Measurements from ENCODE around the gene RERE.

Gene RERE

DNA sequence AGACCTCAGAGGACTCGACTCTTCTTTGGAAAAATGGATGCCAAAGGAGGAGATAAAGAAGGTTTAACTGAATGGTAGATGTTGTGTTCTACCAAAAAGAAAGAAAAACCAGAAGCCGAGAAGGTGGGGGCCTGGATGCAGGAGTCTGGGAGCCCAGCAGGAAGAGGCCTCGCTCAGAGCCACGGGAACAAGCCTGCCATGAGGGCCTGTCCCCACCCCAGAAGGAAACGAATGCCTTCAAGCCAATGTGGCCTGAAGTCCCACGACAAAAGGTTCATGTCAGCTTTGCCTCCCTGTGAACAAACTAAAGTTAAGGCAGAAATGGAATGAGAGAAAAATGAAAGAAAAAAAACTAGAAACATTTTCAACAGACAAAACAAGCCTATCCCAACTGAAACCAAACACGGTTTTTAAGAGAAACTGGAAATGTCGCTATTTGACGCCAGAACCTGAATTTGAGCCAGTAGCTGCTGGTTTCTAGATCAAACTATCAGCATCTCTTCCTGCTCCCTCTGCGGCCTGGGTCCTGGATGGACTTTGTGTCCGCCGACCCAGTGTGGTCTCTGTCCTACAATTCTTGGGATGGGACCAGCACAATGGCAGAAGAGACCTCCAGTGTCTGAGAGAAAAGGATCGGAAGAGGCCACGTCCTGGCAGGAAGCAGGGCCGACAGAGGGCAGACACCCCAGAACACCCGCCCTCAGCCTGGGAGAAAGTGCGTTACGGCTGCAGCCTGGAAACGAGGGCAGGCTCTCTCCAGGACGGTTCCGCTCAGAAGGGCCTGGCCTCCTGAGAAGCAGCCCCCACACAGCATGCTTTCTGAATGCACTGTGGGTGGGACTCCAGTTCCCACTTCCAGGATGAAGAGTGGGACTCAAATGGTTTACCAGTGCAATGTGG lies 464.3 kb downstream of the RERE start:
- H3K36me3 ChIP-seq (ENCODE audit: insufficient read depth, low read length) = peaks cover 37% of the 10 kb centered on the region
- no peak for DNase-seq (ENCODE audit: low read depth, low spot score)

DNA sequence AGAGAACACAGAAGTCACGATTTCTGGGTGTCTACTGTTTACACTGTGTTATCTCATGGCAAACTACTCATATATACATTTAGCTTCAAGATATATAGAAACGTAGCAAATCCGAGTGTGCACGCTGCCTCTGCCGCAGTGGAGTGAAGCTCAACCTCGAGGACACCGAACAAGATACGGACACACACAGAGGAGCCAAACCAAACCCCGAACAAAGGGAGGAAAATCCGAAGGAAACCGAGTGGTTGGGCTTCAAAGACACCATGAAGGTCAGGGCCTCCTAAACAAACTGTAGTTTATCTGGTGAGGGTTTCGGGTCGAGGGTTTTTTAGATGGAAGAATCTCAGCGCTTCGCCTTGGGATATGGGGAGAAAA lies 465.0 kb downstream of the RERE start:
- Histone ChIP-seq H3K4me3 (no peak overlapping the region), H3K36me3 (ENCODE audit: insufficient read depth, low read length) (peaks cover 30% of the 10 kb centered on the region), H3K9ac (ENCODE audit: insufficient read length) (no peak overlapping the region), H3K9me3 (ENCODE audit: low read depth, low read length) (no peaks in the 10 kb centered on the region), H3K27ac (peak overlapping the region; percentile 46)
- no peak for DNase-seq (ENCODE audit: low read depth, low spot score)
- TF ChIP-seq FOXP2 (optimal IDR thresholded peaks at IDR 0.05; ENCODE audit: control extremely low read depth, extremely low read length, insufficient read depth) (no peak), EZH2 (IDR thresholded peaks at IDR 0.05) (no peak), POLR2AphosphoS5 (IDR thresholded peaks at IDR 0.05; ENCODE audit: borderline replicate concordance, low read depth, low read length) (no peak)

More for the DNA sequence above, 464.3 kb downstream of the RERE start:
- Histone ChIP-seq H3K9me3 (ENCODE audit: low read depth, low read length) (no peaks in the 10 kb centered on the region), H3K9ac (ENCODE audit: insufficient read length) (no peak overlapping the region), H3K4me3 (no peak overlapping the region), H3K27ac (peak overlapping the region; percentile 46)
- no peak for TF ChIP-seq EZH2 (IDR thresholded peaks at IDR 0.05)
- TF ChIP-seq FOXP2 (optimal IDR thresholded peaks at IDR 0.05; ENCODE audit: control extremely low read depth, extremely low read length, insufficient read depth) = no peak
- no peak for TF ChIP-seq POLR2AphosphoS5 (IDR thresholded peaks at IDR 0.05; ENCODE audit: borderline replicate concordance, low read depth, low read length)

DNA sequence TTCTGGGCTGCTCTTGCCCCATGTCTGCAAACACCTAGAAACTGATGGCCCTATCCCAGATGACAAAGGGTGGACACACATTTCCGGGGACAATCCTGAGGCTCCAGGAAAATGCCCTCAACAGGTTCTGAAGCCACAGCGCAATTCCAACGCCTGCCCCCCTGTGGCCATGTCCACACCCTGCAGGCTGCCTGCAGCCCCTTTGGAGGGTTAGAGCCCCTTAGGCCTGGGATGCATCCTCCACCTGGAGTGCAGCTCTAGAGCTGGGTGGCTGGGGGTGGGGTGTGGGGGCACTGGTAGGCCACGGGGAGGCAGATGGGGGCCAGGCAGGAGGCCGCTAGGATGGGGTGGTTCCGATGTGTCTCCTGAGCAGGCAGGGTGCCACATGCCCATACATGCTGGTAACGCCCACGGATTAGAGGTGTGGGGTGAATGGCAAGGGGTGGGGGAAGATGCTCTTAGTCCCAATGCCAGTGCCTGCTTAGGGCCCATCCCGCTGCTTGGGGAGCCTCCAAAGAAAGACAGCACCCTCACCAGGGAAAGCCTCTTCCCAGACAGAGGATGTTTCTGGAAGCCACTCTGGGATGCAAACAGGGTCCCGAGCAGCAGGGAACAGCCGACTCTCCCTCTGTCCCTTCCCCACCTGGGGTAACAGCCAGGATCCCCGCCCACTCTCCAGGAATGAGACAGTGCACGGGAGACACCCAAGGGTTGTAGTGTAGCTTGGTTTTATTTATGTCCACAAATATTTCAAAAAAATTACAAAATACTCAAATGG lies 465.6 kb downstream of the RERE start:
- Histone ChIP-seq H3K4me3 (no peak overlapping the region), H3K27ac (no peak overlapping the region), H3K9me3 (ENCODE audit: low read depth, low read length) (no peaks in the 10 kb centered on the region), H3K36me3 (ENCODE audit: insufficient read depth, low read length) (peaks cover 25% of the 10 kb centered on the region), H3K9ac (ENCODE audit: insufficient read length) (no peak overlapping the region)
- no peak for DNase-seq (ENCODE audit: low read depth, low spot score)
- TF ChIP-seq EZH2 (IDR thresholded peaks at IDR 0.05) = no peak
- TF ChIP-seq POLR2AphosphoS5 (IDR thresholded peaks at IDR 0.05; ENCODE audit: borderline replicate concordance, low read depth, low read length) = no peak
- TF ChIP-seq FOXP2 (optimal IDR thresholded peaks at IDR 0.05; ENCODE audit: control extremely low read depth, extremely low read length, insufficient read depth) = no peak

DNA sequence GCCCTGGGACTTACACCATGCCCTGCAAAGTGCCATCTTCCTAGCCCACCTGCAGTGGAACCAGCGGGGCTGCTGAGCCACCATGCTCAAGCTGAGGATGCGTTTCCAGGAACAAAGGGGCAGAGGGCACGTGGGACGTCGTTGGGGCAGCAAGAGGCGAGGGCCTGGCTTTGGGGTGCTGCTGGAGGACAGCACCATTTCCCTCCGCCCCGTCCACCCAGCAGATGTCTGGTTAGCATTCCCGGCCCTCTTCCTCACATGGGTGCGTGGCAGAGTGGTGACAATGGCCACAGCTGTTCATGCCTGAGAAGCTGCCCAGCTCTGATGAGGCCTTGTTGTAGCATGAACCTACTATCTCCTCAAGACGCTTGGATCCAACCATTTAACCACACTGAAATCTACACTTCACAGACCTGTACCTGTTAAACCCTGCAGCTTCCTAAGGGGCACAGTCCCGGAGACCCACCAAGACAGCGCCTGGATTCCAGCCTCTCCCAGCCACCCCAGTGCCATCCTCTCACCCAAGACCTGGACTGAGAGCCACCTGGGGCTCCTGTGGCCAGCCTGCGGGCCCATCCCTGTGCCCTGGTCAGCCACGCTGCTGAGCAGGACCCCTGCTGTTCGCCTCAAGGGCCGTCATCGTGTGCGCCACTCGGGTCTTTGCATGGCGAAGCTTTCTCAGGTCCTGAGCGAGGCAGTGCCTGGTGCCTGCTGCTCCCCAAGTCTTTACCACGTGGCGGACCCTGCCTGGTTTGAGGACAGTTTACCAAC lies 466.3 kb downstream of the RERE start:
- no peak overlapping the region for H3K4me3 ChIP-seq
- DNase-seq (ENCODE audit: low read depth, low spot score) = no peak
- H3K9ac ChIP-seq (ENCODE audit: insufficient read length) = no peak overlapping the region
- H3K36me3 ChIP-seq (ENCODE audit: insufficient read depth, low read length) = peaks cover 18% of the 10 kb centered on the region
- TF ChIP-seq POLR2AphosphoS5 (IDR thresholded peaks at IDR 0.05; ENCODE audit: borderline replicate concordance, low read depth, low read length) (no peak; the same call in 1 of the 2 replicates), EZH2 (IDR thresholded peaks at IDR 0.05) (no peak), FOXP2 (optimal IDR thresholded peaks at IDR 0.05; ENCODE audit: control extremely low read depth, extremely low read length, insufficient read depth) (no peak)
- no peak overlapping the region for H3K27ac ChIP-seq
- no peaks in the 10 kb centered on the region for H3K9me3 ChIP-seq (ENCODE audit: low read depth, low read length)

DNA sequence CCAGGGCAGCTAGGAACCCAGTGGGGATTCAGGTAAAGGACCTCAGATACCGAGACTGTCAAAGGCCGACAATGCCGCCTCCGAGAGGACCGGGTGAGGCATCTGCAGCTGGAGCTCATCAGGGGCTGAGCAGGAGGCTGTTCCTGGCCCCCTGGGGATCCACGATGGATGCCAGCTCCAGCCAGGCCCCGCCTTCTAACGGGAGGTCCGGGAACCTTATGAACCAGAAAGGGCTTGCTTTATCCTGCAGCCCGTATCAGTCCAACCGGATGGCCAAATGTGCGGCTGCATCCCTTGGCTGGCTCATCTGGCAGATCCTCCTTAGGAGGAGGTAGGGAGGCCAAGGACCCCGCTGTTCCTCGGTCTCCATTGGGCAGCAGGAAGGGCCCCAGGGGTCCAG lies 467.5 kb downstream of the RERE start:
- no peak overlapping the region for H3K9ac ChIP-seq (ENCODE audit: insufficient read length)
- no peak; the same call in 1 of the 2 replicates for TF ChIP-seq POLR2AphosphoS5 (IDR thresholded peaks at IDR 0.05; ENCODE audit: borderline replicate concordance, low read depth, low read length)
- no peak for TF ChIP-seq FOXP2 (optimal IDR thresholded peaks at IDR 0.05; ENCODE audit: control extremely low read depth, extremely low read length, insufficient read depth)
- TF ChIP-seq EZH2 (IDR thresholded peaks at IDR 0.05) = no peak
- H3K36me3 ChIP-seq (ENCODE audit: insufficient read depth, low read length) = peaks cover 10% of the 10 kb centered on the region
- DNase-seq (ENCODE audit: low read depth, low spot score) = no peak
- no peaks in the 10 kb centered on the region for H3K9me3 ChIP-seq (ENCODE audit: low read depth, low read length)
- no peak overlapping the region for H3K4me3 ChIP-seq
- H3K27ac ChIP-seq = no peak overlapping the region

DNA sequence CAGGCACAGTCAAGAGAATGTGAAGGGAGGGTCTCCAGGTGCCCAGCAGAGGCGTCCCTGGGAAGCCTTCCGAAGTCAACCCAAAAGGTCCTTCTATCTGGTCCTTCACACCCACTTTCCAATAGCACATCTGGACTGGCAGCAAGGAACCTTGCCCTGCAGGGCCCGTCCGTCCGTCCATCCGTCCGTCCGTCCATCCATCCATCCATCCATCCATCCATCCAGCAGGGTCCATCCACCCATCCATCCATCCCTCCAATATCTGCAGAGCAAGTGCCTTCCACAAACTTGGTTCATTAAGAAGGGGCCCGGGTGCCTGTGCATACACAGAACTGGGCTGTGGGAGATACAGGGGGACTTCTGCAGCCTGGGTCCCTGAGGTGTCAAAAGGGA lies 468.0 kb downstream of the RERE start:
- no peaks in the 10 kb centered on the region for H3K9me3 ChIP-seq (ENCODE audit: low read depth, low read length)
- no peak overlapping the region for H3K4me3 ChIP-seq
- TF ChIP-seq POLR2AphosphoS5 (IDR thresholded peaks at IDR 0.05; ENCODE audit: borderline replicate concordance, low read depth, low read length) (no peak), EZH2 (IDR thresholded peaks at IDR 0.05) (no peak)
- H3K27ac ChIP-seq = no peak overlapping the region
- peaks cover 10% of the 10 kb centered on the region; the same call in 1 of the 2 replicates for H3K36me3 ChIP-seq (ENCODE audit: insufficient read depth, low read length)
- DNase-seq (ENCODE audit: low read depth, low spot score) = no peak
- H3K9ac ChIP-seq (ENCODE audit: insufficient read length) = no peak overlapping the region

DNA sequence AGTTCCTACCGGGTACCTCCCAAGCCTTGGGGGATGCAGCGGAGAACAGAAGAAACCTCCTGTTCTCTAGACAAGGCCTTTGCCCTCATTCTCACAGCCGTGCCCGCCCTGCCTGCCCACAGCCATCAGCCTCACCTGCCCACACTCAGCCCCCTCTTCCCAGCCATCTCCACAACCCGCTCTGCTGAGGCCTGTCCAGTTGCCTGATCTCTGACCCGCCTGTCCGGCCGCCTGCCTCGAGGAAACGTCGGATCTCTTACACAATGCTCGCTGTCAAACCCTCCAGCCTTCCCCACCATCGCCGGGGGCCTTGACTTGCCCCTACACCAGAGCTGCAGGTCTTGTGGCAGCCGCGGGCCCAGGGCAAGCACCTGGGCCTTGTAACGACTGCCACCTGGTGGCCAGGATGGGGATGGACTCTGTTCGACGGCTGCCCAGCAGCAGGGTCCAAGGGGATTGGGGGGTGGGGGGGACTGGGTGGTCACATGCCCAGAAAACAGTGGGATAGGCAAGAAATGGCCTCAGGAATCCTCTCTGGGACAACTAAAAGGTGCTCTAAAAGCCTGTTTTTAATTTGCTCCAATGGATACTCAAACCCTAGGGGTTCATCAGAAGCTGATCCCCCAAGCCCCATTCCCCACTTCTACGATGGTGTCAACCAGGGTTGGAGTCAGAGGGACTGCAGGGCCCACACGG lies 468.5 kb downstream of the RERE start:
- H3K27ac ChIP-seq = no peak overlapping the region

More for the DNA sequence above, 468.5 kb downstream of the RERE start:
- TF ChIP-seq FOXP2 (optimal IDR thresholded peaks at IDR 0.05; ENCODE audit: control extremely low read depth, extremely low read length, insufficient read depth) = no peak
- TF ChIP-seq POLR2AphosphoS5 (IDR thresholded peaks at IDR 0.05; ENCODE audit: borderline replicate concordance, low read depth, low read length) = no peak
- TF ChIP-seq EZH2 (IDR thresholded peaks at IDR 0.05) = no peak
- H3K36me3 ChIP-seq (ENCODE audit: insufficient read depth, low read length) = peaks cover 8% of the 10 kb centered on the region; the same call in 1 of the 2 replicates
- H3K9ac ChIP-seq (ENCODE audit: insufficient read length) = no peak overlapping the region
- DNase-seq (ENCODE audit: low read depth, low spot score) = no peak
- H3K4me3 ChIP-seq = no peak overlapping the region
- no peaks in the 10 kb centered on the region for H3K9me3 ChIP-seq (ENCODE audit: low read depth, low read length)

Data from SK-N-MC (cell line).